Adrenal gland (tissue), 12 donors: ENCODE results near the gene SORL1. TPM values are rescaled to one million over a fixed set of nuclear protein-coding genes. Genes with fewer than 3 reads are reported as not detected.

ENCODE experiments used
- DNase-seq, 7 donors: peaks; one replicate each; pipeline ENCODE4 v3.0.0-alpha.2; 2019 to 2020
- H3K27ac ChIP-seq, 5 donors: fragments of 200-600 bp; sonication (generic) in 4 of 5; 1 replicate in 3 of 5; 2 replicates in 2 of 5; pipeline versions ENCODE4 v1.5.1 to v1.8.0; 2016 to 2020; ENCODE audit warnings: mild to moderate bottlenecking in 1 of 5
- H3K27me3 ChIP-seq: fragments of 200-600 bp; 2 replicates; pipeline ENCODE4 v1.8.0; 2021
- H3K36me3 ChIP-seq, 2 donors: fragments of 200-600 bp; replicated peaks in 1 of 2; 1 replicate in 1 of 2; 2 replicates in 1 of 2; pipeline versions ENCODE4 v1.5.1 to v1.8.0; 2018 to 2022
- H3K4me1 ChIP-seq, 2 donors: fragments of 200-600 bp; replicated peaks in 1 of 2; 1 replicate in 1 of 2; 2 replicates in 1 of 2; pipeline versions ENCODE4 v1.5.1 to v1.8.0; 2018 to 2021
- H3K4me3 ChIP-seq, 4 donors: fragments of 200-600 bp; sonication (generic) in 3 of 4; one replicate each; pipeline ENCODE4 v1.5.1; 2016 to 2018
- H3K9me3 ChIP-seq, 3 donors: fragments of 200-600 bp; sonication (generic) in 1 of 3; replicated peaks in 1 of 3; 1 replicate in 2 of 3; 2 replicates in 1 of 3; pipeline versions ENCODE4 v1.5.1 to v1.8.0; 2016 to 2021
- CTCF ChIP-seq, 6 experiments: fragments of 450-650 bp in 4 of 6; fragments of 200-600 bp in 2 of 6; sonication (generic) in 1 of 6; IDR thresholded peaks; 1 replicate in 5 of 6; 2 replicates in 1 of 6; pipeline versions ENCODE4 v1.5.1 to v1.8.0; 2016 to 2021; ENCODE audit warnings: antibody characterized with exemption in 6 of 6, mild to moderate bottlenecking in 2 of 6, moderate library complexity in 1 of 6
- POLR2A ChIP-seq, 2 donors: fragments of 450-650 bp; IDR thresholded peaks; one replicate each; pipeline ENCODE4 v1.6.1; 2017; ENCODE audit warnings: antibody characterized with exemption in 2 of 2, mild to moderate bottlenecking in 2 of 2, moderate library complexity in 1 of 2
- WGBS, 4 donors: extraction: QIAGEN DNeasy Blood & Tissue Kit in 2 of 4; methylation state at CpG; one replicate each; pipeline versions ENCODE4 v1.1.5 to v1.1.7; 2013 to 2017; 5-methylcytosine and 5-hydroxymethylcytosine counted together
- intact Hi-C, 2 donors: fragments of 100-400 bp; cut with DNase I; formaldehyde crosslinking; loops; one replicate each; pipeline versions ENCODE4 v1.14.1 to v1.15.0; 2022 to 2023
- polyA plus RNA-seq, 3 donors: library from polyadenylated mRNA; stranded (reverse); fragments of 200-250 nt in 2 of 3; fragments of 350-450 nt in 1 of 3; fragmentation: Illumina TruSeq in 1 of 3; extraction: RNeasy Lipid Tissue Mini Kit (QIAGEN cat#74804) in 1 of 3; gene quantifications; one replicate each; pipeline ENCODE4 v1.2.3, GENCODE V29; 2013 to 2014
- total RNA-seq, 9 donors: library from RNA; depleted of rRNA in 4 of 9; stranded (reverse); fragments of >200 nt in 4 of 9; fragments of 120-200 nt in 1 of 9; fragmentation: NEBNext Ultra II Directional in 1 of 9; extraction: Animal tissue kit (Norgen Biotek cat#: 25700) in 1 of 9; gene quantifications; one replicate each; pipeline versions ENCODE4 v1.1.0 to v1.2.4, GENCODE V29; 2013 to 2023
- donor health status: healthy with polysubstance abuse.
- donor health status: Bipolar disorder and iron deficiency.
- donor health status: DM: yes; HTN: yes; CAD: no.
- donor health status: DM: no; HTN: no; CAD: no.
- donor health status: DM: no; HTN: no; CAD: no.
- donor health status: DM: yes; HTN: yes; CAD: no.

The SORL1 gene
- total and polyA plus RNA-seq, 12 donors, result 1.0 to 28.6 (median 8.9) TPM

DNA sequence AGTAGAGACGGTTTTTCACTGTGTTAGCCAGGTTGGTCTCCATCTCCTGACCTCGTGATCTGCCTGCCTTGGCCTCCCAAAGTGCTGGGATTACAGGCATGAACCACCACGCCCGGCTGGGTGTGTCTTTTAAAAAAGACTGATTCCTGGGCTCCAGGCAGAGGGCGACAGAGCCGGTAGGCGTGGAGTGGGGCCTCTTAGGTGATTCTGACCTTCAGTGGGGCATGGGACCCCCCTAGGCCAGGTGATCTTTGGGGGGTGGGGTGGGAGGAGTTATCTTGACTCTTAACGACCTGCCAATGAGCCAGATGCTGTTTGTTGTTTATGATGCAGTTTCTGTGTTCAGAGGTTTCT is 13.6 kb downstream of the SORL1 start:
- Histone ChIP-seq H3K27ac (peak overlapping the region in 2 of 5 donors; percentile 7 to 66), H3K27me3 (no peaks in the 10 kb centered on the region), H3K4me3 (no peak overlapping the region), H3K9me3 (no peaks in the 10 kb centered on the region), H3K4me1 (peaks cover 0 to 35% of the 10 kb centered on the region in 2 donors), H3K36me3 (no peaks in the 10 kb centered on the region)
- no peak for DNase-seq
- TF ChIP-seq POLR2A (IDR thresholded peaks at IDR 0.05), result no peak
- intact Hi-C loops, result no loop called here
- WGBS, 4 donors, result 64 to 74% (median 66%) methylated on average over 3 to 8 of the region's 8 CpGs

DNA sequence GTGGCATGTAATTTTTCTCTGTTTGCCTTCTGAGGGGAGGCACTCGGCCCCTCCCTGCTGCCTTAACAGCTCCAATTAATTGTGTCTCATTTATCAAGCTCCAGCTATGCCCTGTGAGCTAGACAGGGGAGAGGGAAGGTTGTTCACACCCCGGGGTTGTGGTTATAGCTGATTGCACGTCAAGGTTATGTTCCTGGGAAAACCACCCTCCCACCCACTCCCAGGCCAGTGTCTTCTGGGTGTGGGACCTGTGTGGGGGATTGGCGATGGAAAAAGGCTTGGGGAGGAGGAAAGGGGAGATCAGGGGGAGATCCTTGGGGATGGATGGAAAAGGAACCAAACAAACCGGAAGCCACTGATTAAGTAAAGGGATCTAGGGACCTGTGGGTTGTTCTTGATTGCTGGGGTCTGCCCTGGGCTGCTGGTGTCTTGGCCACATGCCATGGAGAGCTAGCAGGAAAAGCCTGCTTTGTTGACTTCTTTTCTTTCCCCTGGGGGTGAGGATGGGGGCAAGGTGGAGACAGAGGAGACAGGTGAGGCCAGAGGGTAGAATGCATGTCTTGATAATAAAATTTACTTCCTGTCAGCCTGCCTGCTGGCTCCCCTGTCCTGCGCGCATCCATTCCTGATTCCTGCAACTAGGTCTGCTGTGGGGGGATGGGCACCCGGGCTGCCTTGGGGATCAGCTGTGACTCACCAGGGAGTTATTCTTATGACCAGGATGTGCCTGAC is 14.1 kb downstream of the SORL1 start:
- H3K4me3 ChIP-seq, result peak overlapping the region in 1 of 4 donors; percentile 24
- 27 to 40% (median 30%) methylated on average over 7 to 8 of the region's 8 CpGs for WGBS, 4 donors
- peaks cover 0 to 35% of the 10 kb centered on the region in 2 donors for H3K4me1 ChIP-seq
- no peaks in the 10 kb centered on the region for H3K27me3 ChIP-seq
- no peaks in the 10 kb centered on the region for H3K36me3 ChIP-seq
- DNase-seq, result peak; percentile 91 to 98 (median 98)
- peak overlapping the region in 3 of 5 donors; percentile 7 to 66 (median 46) for H3K27ac ChIP-seq
- no peaks in the 10 kb centered on the region for H3K9me3 ChIP-seq
- intact Hi-C loops, result no loop called here
- TF ChIP-seq POLR2A (IDR thresholded peaks at IDR 0.05) (peak in 1 of 2 donors; percentile 42), CTCF (IDR thresholded peaks at IDR 0.05) (no peak)

- Histone ChIP-seq H3K4me1 (peaks cover 0 to 35% of the 10 kb centered on the region in 2 donors), H3K36me3 (no peaks in the 10 kb centered on the region), H3K27ac (peak overlapping the region in 3 of 5 donors; percentile 17 to 66 (median 61)), H3K4me3 (no peak overlapping the region), H3K9me3 (no peaks in the 10 kb centered on the region), H3K27me3 (no peaks in the 10 kb centered on the region)
- 77 to 92% (median 82%) methylated on average over 2 of the region's 2 CpGs for WGBS, 4 donors
- TF ChIP-seq CTCF (IDR thresholded peaks at IDR 0.05) (no peak), POLR2A (IDR thresholded peaks at IDR 0.05) (no peak)
- DNase-seq, result no peak
- intact Hi-C loops, result no loop called here
Observed at GRCh38 chr11:121467471-121467870, 15.4 kb downstream of the SORL1 start.

DNA sequence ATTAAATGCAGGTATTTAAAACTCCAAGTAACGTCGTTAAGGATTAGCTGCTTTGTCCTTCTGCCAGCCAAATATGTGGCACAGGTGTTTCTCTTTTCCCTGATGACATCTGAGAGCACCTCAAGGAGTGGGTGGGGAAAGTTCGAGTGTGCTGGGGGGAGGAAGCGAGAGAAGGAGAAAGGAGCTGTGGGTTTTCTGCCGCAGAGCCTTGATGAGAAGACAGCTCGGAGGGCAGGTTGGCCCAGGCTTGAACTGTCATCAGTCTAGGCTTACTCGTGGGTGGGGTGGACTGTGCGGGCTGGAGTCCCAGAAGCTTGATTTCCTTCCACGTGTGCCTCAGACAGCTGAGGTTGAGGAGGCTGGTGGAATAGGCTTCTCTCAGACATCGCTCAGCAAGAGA is 15.9 kb downstream of the SORL1 start:
- TF ChIP-seq POLR2A (IDR thresholded peaks at IDR 0.05) (no peak), CTCF (IDR thresholded peaks at IDR 0.05) (no peak)
- Histone ChIP-seq H3K9me3 (no peaks in the 10 kb centered on the region), H3K27ac (no peak overlapping the region), H3K27me3 (no peaks in the 10 kb centered on the region), H3K4me3 (no peak overlapping the region), H3K36me3 (no peaks in the 10 kb centered on the region), H3K4me1 (peaks cover 0 to 35% of the 10 kb centered on the region in 2 donors)
- 52 to 68% (median 56%) methylated on average over 10 of the region's 10 CpGs for WGBS, 4 donors
- no peak for DNase-seq
- intact Hi-C loops, result no loop called here

GRCh38 chr11:121469910-121470309 is 17.8 kb downstream of the SORL1 start:
- no peaks in the 10 kb centered on the region for H3K27me3 ChIP-seq
- intact Hi-C loops, result no loop called here
- H3K36me3 ChIP-seq, result no peaks in the 10 kb centered on the region
- WGBS, 4 donors, result 56 to 74% (median 66%) methylated on average over 5 of the region's 5 CpGs
- H3K4me1 ChIP-seq, result peaks cover 0 to 30% of the 10 kb centered on the region in 2 donors
- H3K27ac ChIP-seq, result no peak overlapping the region
- TF ChIP-seq POLR2A (IDR thresholded peaks at IDR 0.05) (no peak), CTCF (IDR thresholded peaks at IDR 0.05) (no peak)
- no peak overlapping the region for H3K4me3 ChIP-seq
- DNase-seq, result peak in 1 of 7 donors; percentile 12
- H3K9me3 ChIP-seq, result no peaks in the 10 kb centered on the region
